Measurements from ENCODE around the gene NCOA1. TPM values are rescaled to one million over a fixed set of nuclear protein-coding genes. Genes with fewer than 3 reads are reported as not detected.
"Not testable (repeated sequence)": the region's sequence is repeated elsewhere in the genome, so short reads cannot be mapped to it uniquely, and the experiment has no call there.

NCOA1 gene
- total RNA-seq, 1 experiment from 2014 or later, result 37.1 TPM

DNA sequence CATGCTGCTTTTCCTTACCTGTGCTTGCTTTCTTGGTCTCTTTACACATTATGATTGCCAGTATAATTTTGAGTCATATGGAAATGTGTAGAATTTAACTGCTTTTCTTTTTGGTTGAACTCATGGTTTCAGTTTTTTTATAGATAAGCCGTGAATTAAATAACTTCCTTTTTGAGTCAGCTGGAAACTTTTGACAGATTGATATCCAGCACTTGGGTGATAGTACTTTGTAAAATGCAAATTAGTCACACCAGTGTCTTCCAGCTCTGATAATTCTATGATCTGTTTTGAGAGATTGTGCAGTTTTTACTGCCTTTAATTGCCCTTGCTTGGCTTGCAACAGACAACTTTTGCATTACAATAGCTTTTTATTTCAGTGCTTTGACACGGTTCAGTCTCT, 86.4 kb downstream of the NCOA1 start:
- CTCF ChIA-PET, result no interaction called here
- no TSS peak for BruUV-seq (replicated peaks)
- Mint-ChIP-seq H3K36me3 (ENCODE audit: insufficient read depth, unreplicated experiment) (peaks cover 12% of the 10 kb centered on the region), H3K4me1 (ENCODE audit: low read depth, unreplicated experiment) (peaks cover 34% of the 10 kb centered on the region), H3K27ac (ENCODE audit: unreplicated experiment) (no peak overlapping the region), H3K9me3 (ENCODE audit: unreplicated experiment) (peaks cover 11% of the 10 kb centered on the region), H3K4me3 (ENCODE audit: unreplicated experiment) (no peak overlapping the region), H3K27me3 (ENCODE audit: insufficient read depth, unreplicated experiment) (no peaks in the 10 kb centered on the region)
- intact Hi-C loops (cut with micrococcal nuclease; ENCODE audit: unreplicated experiment), result loop anchor here (5.0 kb wide), 1 partner anchor 60 kb away; no protein-coding TSS in a partner anchor
- no peaks in the 10 kb centered on the region for H3K9me3 ChIP-seq
- peaks cover 42% of the 10 kb centered on the region for H3K4me1 ChIP-seq
- H3K36me3 ChIP-seq (ENCODE audit: control insufficient read depth, insufficient read depth, low read length), result no peaks in the 10 kb centered on the region; the same call in 1 of the 2 replicates
- no peak for DNase-seq
- no peaks in the 10 kb centered on the region for H3K27me3 ChIP-seq (replicated peaks; ENCODE audit: control insufficient read depth, insufficient read depth, low read length)
- TF ChIP-seq, protein P1, sequence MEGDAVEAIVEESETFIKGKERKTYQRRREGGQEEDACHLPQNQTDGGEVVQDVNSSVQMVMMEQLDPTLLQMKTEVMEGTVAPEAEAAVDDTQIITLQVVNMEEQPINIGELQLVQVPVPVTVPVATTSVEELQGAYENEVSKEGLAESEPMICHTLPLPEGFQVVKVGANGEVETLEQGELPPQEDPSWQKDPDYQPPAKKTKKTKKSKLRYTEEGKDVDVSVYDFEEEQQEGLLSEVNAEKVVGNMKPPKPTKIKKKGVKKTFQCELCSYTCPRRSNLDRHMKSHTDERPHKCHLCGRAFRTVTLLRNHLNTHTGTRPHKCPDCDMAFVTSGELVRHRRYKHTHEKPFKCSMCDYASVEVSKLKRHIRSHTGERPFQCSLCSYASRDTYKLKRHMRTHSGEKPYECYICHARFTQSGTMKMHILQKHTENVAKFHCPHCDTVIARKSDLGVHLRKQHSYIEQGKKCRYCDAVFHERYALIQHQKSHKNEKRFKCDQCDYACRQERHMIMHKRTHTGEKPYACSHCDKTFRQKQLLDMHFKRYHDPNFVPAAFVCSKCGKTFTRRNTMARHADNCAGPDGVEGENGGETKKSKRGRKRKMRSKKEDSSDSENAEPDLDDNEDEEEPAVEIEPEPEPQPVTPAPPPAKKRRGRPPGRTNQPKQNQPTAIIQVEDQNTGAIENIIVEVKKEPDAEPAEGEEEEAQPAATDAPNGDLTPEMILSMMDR (IDR thresholded peaks at IDR 0.05; ENCODE audit: insufficient read depth in 1 of 2, low read depth in 1 of 2, low read length in 1 of 2, severe bottlenecking in 1 of 2, unreplicated experiment in 1 of 2), result no peak
- POLR2A ChIA-PET, result interaction anchor here (0.6 kb wide), 1 partner anchor 229 kb away, joined by 3 read pairs; no protein-coding TSS in a partner anchor
- no peak overlapping the region for H3K4me3 ChIP-seq (ENCODE audit: low read depth, low read length)

DNA sequence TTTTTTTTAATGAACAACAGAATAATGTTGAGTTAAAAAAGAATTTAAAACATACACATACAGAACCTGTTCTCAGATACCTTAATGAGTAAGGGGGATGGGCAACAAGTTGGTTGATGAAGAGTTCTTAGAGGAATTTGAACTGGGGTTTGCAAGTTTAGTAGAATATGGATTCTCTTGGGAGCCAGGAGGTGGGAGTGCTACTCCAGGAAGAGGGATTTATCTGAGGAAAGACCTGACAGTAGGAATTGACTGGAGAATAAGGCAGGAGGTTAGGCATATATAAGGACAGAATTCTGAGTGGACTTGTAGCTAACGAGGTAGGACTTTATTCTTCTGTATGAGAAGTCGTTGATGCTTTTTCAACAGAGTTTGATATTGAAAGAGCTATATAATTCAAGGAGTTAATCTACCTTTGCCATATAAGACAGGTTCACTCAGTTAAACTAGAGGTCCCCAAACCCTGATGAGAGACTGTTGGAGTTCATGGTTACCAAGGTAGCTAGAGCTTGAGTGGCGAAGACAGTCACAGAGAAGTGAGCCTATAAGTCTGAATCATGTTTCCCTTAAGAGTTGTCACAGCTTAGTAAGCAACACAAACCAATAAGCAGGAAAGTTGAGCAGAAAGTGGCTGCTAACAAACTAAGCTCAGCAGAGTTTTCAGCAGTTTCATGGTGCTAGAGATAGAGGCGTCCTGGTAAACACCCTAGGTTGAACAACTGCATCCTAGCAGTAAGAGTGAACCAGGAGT, 88.2 kb downstream of the NCOA1 start:
- Histone ChIP-seq H3K36me3 (ENCODE audit: control insufficient read depth, insufficient read depth, low read length) (no peaks in the 10 kb centered on the region; the same call in 1 of the 2 replicates), H3K4me3 (ENCODE audit: low read depth, low read length) (no peak overlapping the region), H3K4me1 (peaks cover 30% of the 10 kb centered on the region), H3K27me3 (replicated peaks; ENCODE audit: control insufficient read depth, insufficient read depth, low read length) (no peaks in the 10 kb centered on the region), H3K9me3 (no peaks in the 10 kb centered on the region)
- no TSS peak for BruUV-seq (replicated peaks)
- Mint-ChIP-seq H3K9me3 (ENCODE audit: unreplicated experiment) (peaks cover 11% of the 10 kb centered on the region), H3K4me3 (ENCODE audit: unreplicated experiment) (no peak overlapping the region), H3K27me3 (ENCODE audit: insufficient read depth, unreplicated experiment) (no peaks in the 10 kb centered on the region), H3K36me3 (ENCODE audit: insufficient read depth, unreplicated experiment) (peaks cover 6% of the 10 kb centered on the region), H3K27ac (ENCODE audit: unreplicated experiment) (no peak overlapping the region), H3K4me1 (ENCODE audit: low read depth, unreplicated experiment) (peaks cover 28% of the 10 kb centered on the region)
- intact Hi-C loops (cut with micrococcal nuclease; ENCODE audit: unreplicated experiment), result loop anchor here (5.0 kb wide), 1 partner anchor 62 kb away; no protein-coding TSS in a partner anchor
- ChIA-PET POLR2A (no interaction called here), CTCF (no interaction called here)
- TF ChIP-seq, protein P1 (IDR thresholded peaks at IDR 0.05; ENCODE audit: insufficient read depth in 1 of 2, low read depth in 1 of 2, low read length in 1 of 2, severe bottlenecking in 1 of 2, unreplicated experiment in 1 of 2), result no peak
- no peak for DNase-seq

GRCh38 chr2:24580561-24580960, 89.5 kb downstream of the NCOA1 start:
- CTCF ChIA-PET, result no interaction called here
- TF ChIP-seq, protein P1 (IDR thresholded peaks at IDR 0.05; ENCODE audit: insufficient read depth in 1 of 2, low read depth in 1 of 2, low read length in 1 of 2, severe bottlenecking in 1 of 2, unreplicated experiment in 1 of 2), result no peak
- no TSS peak for BruUV-seq (replicated peaks)
- peaks cover 30% of the 10 kb centered on the region for H3K4me1 ChIP-seq
- H3K27ac Mint-ChIP-seq (ENCODE audit: unreplicated experiment), result no peak overlapping the region
- peaks cover 21% of the 10 kb centered on the region for H3K4me1 Mint-ChIP-seq (ENCODE audit: low read depth, unreplicated experiment)
- no peaks in the 10 kb centered on the region for H3K27me3 ChIP-seq (replicated peaks; ENCODE audit: control insufficient read depth, insufficient read depth, low read length)
- H3K4me3 ChIP-seq (ENCODE audit: low read depth, low read length), result no peak overlapping the region
- no peaks in the 10 kb centered on the region for H3K27me3 Mint-ChIP-seq (ENCODE audit: insufficient read depth, unreplicated experiment)
- intact Hi-C loops (cut with micrococcal nuclease; ENCODE audit: unreplicated experiment), result no loop called here
- no peak for DNase-seq
- peaks cover 11% of the 10 kb centered on the region for H3K9me3 Mint-ChIP-seq (ENCODE audit: unreplicated experiment)
- no peaks in the 10 kb centered on the region; the same call in 1 of the 2 replicates for H3K36me3 ChIP-seq (ENCODE audit: control insufficient read depth, insufficient read depth, low read length)
- no peak overlapping the region for H3K4me3 Mint-ChIP-seq (ENCODE audit: unreplicated experiment)
- peaks cover 6% of the 10 kb centered on the region for H3K36me3 Mint-ChIP-seq (ENCODE audit: insufficient read depth, unreplicated experiment)
- POLR2A ChIA-PET, result no interaction called here
- H3K9me3 ChIP-seq, result no peaks in the 10 kb centered on the region

- H3K4me3 ChIP-seq (ENCODE audit: low read depth, low read length); CTCF ChIA-PET: not testable (repeated sequence)
Observed at GRCh38 chr2:24581971-24582370, 90.9 kb downstream of the NCOA1 start.

More at GRCh38 chr2:24581971-24582370, 90.9 kb downstream of the NCOA1 start:
- H3K27ac Mint-ChIP-seq (ENCODE audit: unreplicated experiment); H3K27me3 ChIP-seq (replicated peaks; ENCODE audit: control insufficient read depth, insufficient read depth, low read length); intact Hi-C loops (cut with micrococcal nuclease; ENCODE audit: unreplicated experiment); DNase-seq; POLR2A ChIA-PET; H3K27me3 Mint-ChIP-seq (ENCODE audit: insufficient read depth, unreplicated experiment); H3K9me3 ChIP-seq; H3K36me3 Mint-ChIP-seq (ENCODE audit: insufficient read depth, unreplicated experiment); H3K36me3 ChIP-seq (ENCODE audit: control insufficient read depth, insufficient read depth, low read length); H3K4me3 Mint-ChIP-seq (ENCODE audit: unreplicated experiment); BruUV-seq (replicated peaks): not testable (repeated sequence)
- H3K4me1 ChIP-seq, result peaks cover 23% of the 10 kb centered on the region
- Mint-ChIP-seq H3K9me3 (ENCODE audit: unreplicated experiment) (peaks cover 11% of the 10 kb centered on the region), H3K4me1 (ENCODE audit: low read depth, unreplicated experiment) (peaks cover 28% of the 10 kb centered on the region)

Data from Caco-2 (cell line).